ENCODE results near the gene CAMTA2.

Gene CAMTA2

GRCh38 chr17:5034063-5034462 lies 46.6 kb upstream of the CAMTA2 start:
- Histone ChIP-seq H3K9me3 (ENCODE audit: control insufficient read depth, low read length) (no peaks in the 10 kb centered on the region), H3K4ac (ENCODE audit: low read depth in 1 of 2, low read length in 2 of 2) (no peak overlapping the region), H3K27ac (ENCODE audit: low read length, poor library complexity, severe bottlenecking) (no peak overlapping the region), H3K14ac (ENCODE audit: low read length in 2 of 2) (no peak overlapping the region), H2BK15ac (ENCODE audit: low read depth, poor library complexity, severe bottlenecking) (no peak overlapping the region), H3K79me1 (replicated peaks; ENCODE audit: low read length, poor library complexity, severe bottlenecking) (no peaks in the 10 kb centered on the region), H3K9ac (ENCODE audit: low read length) (no peak overlapping the region), H2BK12ac (ENCODE audit: low read length in 2 of 2) (no peak overlapping the region), H3K23ac (ENCODE audit: low read length in 2 of 2) (no peak overlapping the region), H2AK5ac (ENCODE audit: low read length, severe bottlenecking) (no peak overlapping the region), H3K4me3 (ENCODE audit: insufficient read depth in 1 of 2, low read depth in 1 of 2, low read length in 2 of 2) (no peak overlapping the region), H2AFZ (ENCODE audit: low read depth, low read length) (no peak overlapping the region), H4K91ac (ENCODE audit: low read length) (no peak overlapping the region), H3K4me2 (ENCODE audit: low read length, poor library complexity, severe bottlenecking) (no peak overlapping the region), H3K18ac (ENCODE audit: low read depth in 1 of 2, low read length in 2 of 2) (no peak overlapping the region), H3K4me1 (ENCODE audit: control insufficient read depth, insufficient read depth, low read depth, low read length) (peaks cover 3% of the 10 kb centered on the region), H2BK120ac (ENCODE audit: low read depth, low read length) (no peak overlapping the region), H2BK5ac (ENCODE audit: low read depth, low read length, poor library complexity, severe bottlenecking) (no peak overlapping the region), H3K27me3 (ENCODE audit: control insufficient read depth in 1 of 2, insufficient read depth in 1 of 2, low read length in 2 of 2) (peaks cover 6 to 9% of the 10 kb centered on the region in 2 experiments), H4K8ac (ENCODE audit: low read length) (no peak overlapping the region), H3K36me3 (ENCODE audit: control insufficient read depth in 1 of 2, insufficient read depth in 2 of 2, low read depth in 1 of 2, low read length in 2 of 2) (no peaks in the 10 kb centered on the region)
- 85% methylated on average over 5 of the region's 5 CpGs for WGBS
- no peak for DNase-seq

DNA sequence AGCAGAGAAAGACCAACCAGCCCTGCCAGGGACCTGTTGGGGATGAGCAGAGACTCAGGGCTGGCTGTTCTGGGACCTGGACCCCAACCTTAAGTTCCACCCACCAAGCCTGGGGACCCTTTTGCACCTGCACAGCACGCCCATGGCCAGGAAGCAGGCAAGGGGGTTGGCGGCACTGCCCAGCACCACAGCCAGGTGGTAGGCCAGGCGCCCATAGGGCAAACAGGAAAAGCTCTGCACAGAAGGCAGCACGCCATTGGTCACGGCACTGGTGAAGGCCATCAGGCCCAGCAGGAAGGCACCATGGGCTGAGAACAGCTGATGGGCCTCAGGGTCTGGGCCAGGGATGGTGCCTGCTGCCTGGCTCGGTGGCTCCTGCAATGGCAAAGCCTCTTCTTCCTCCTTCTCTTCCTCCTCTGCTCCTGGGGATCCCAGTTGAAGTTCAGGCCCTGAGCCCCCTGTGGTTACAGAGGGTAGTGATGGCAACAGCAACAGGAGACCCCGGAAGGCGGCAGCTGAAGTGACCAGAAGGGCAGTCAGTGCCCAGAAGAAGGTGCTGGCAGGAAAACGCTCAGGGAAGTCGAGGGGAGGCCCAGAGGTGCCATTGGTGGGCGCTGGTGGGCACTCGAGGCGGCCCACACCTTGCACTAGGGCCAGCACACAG lies 46.0 kb upstream of the CAMTA2 start:
- Histone ChIP-seq H3K23ac (ENCODE audit: low read length in 2 of 2) (no peak overlapping the region), H3K9me3 (ENCODE audit: control insufficient read depth, low read length) (no peaks in the 10 kb centered on the region)
- no peak for DNase-seq

DNA sequence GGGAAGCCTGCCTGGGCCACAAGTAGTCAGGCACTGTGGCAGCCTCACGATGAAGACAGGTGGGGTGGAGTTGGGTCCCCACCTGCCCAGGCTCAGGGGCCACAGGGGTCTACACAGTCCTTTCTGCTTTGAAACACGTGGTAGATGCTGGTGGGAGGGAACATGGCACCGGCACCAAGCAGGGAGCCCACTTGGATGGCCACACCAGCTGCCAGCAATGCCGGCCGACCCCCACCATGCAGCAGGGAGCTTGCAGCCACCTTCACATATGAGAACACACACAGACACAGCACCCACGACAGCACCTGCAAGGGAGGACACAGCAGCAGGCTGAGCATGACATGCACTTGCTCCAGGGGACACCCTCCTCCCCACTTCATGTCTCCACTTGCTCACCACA lies 45.4 kb upstream of the CAMTA2 start:
- H2BK15ac ChIP-seq (ENCODE audit: low read depth, poor library complexity, severe bottlenecking) = no peak overlapping the region
- no peak overlapping the region for H2BK120ac ChIP-seq (ENCODE audit: low read depth, low read length)
- H3K36me3 ChIP-seq (ENCODE audit: control insufficient read depth in 1 of 2, insufficient read depth in 2 of 2, low read depth in 1 of 2, low read length in 2 of 2) = no peaks in the 10 kb centered on the region
- no peaks in the 10 kb centered on the region for H3K79me1 ChIP-seq (replicated peaks; ENCODE audit: low read length, poor library complexity, severe bottlenecking)
- no peak overlapping the region for H3K23ac ChIP-seq (ENCODE audit: low read length in 2 of 2)
- no peak overlapping the region for H4K8ac ChIP-seq (ENCODE audit: low read length)
- no peaks in the 10 kb centered on the region for H3K9me3 ChIP-seq (ENCODE audit: control insufficient read depth, low read length)
- no peak overlapping the region for H3K9ac ChIP-seq (ENCODE audit: low read length)
- WGBS = 94% methylated on average over 6 of the region's 6 CpGs
- peaks cover 6 to 9% of the 10 kb centered on the region in 2 experiments for H3K27me3 ChIP-seq (ENCODE audit: control insufficient read depth in 1 of 2, insufficient read depth in 1 of 2, low read length in 2 of 2)
- H2AFZ ChIP-seq (ENCODE audit: low read depth, low read length) = no peak overlapping the region
- no peak overlapping the region for H3K18ac ChIP-seq (ENCODE audit: low read depth in 1 of 2, low read length in 2 of 2)
- H2AK5ac ChIP-seq (ENCODE audit: low read length, severe bottlenecking) = no peak overlapping the region
- no peak overlapping the region for H3K4ac ChIP-seq (ENCODE audit: low read depth in 1 of 2, low read length in 2 of 2)
- no peak overlapping the region for H3K4me3 ChIP-seq (ENCODE audit: insufficient read depth in 1 of 2, low read depth in 1 of 2, low read length in 2 of 2)
- H3K4me2 ChIP-seq (ENCODE audit: low read length, poor library complexity, severe bottlenecking) = no peak overlapping the region
- no peak overlapping the region for H3K27ac ChIP-seq (ENCODE audit: low read length, poor library complexity, severe bottlenecking)
- peaks cover 3% of the 10 kb centered on the region for H3K4me1 ChIP-seq (ENCODE audit: control insufficient read depth, insufficient read depth, low read depth, low read length)
- no peak overlapping the region for H2BK5ac ChIP-seq (ENCODE audit: low read depth, low read length, poor library complexity, severe bottlenecking)
- no peak overlapping the region for H4K91ac ChIP-seq (ENCODE audit: low read length)
- peak overlapping the region in 1 of 2 experiments; percentile 79 for H3K14ac ChIP-seq (ENCODE audit: low read length in 2 of 2)
- no peak for DNase-seq
- H2BK12ac ChIP-seq (ENCODE audit: low read length in 2 of 2) = peak overlapping the region in 1 of 2 experiments; percentile 13

More for the DNA sequence above, 46.0 kb upstream of the CAMTA2 start:
- no peaks in the 10 kb centered on the region for H3K79me1 ChIP-seq (replicated peaks; ENCODE audit: low read length, poor library complexity, severe bottlenecking)
- H4K91ac ChIP-seq (ENCODE audit: low read length) = no peak overlapping the region
- H3K4me3 ChIP-seq (ENCODE audit: insufficient read depth in 1 of 2, low read depth in 1 of 2, low read length in 2 of 2) = no peak overlapping the region
- no peak overlapping the region for H2BK12ac ChIP-seq (ENCODE audit: low read length in 2 of 2)
- H3K4ac ChIP-seq (ENCODE audit: low read depth in 1 of 2, low read length in 2 of 2) = no peak overlapping the region
- no peak overlapping the region for H2AK5ac ChIP-seq (ENCODE audit: low read length, severe bottlenecking)
- no peak overlapping the region for H3K27ac ChIP-seq (ENCODE audit: low read length, poor library complexity, severe bottlenecking)
- no peak overlapping the region for H2BK120ac ChIP-seq (ENCODE audit: low read depth, low read length)
- no peak overlapping the region for H2BK15ac ChIP-seq (ENCODE audit: low read depth, poor library complexity, severe bottlenecking)
- peaks cover 3% of the 10 kb centered on the region for H3K4me1 ChIP-seq (ENCODE audit: control insufficient read depth, insufficient read depth, low read depth, low read length)
- 91% methylated on average over 13 of the region's 13 CpGs for WGBS
- H3K14ac ChIP-seq (ENCODE audit: low read length in 2 of 2) = no peak overlapping the region
- no peak overlapping the region for H3K4me2 ChIP-seq (ENCODE audit: low read length, poor library complexity, severe bottlenecking)
- no peak overlapping the region for H4K8ac ChIP-seq (ENCODE audit: low read length)
- H2AFZ ChIP-seq (ENCODE audit: low read depth, low read length) = no peak overlapping the region
- no peaks in the 10 kb centered on the region for H3K36me3 ChIP-seq (ENCODE audit: control insufficient read depth in 1 of 2, insufficient read depth in 2 of 2, low read depth in 1 of 2, low read length in 2 of 2)
- no peak overlapping the region for H2BK5ac ChIP-seq (ENCODE audit: low read depth, low read length, poor library complexity, severe bottlenecking)
- H3K9ac ChIP-seq (ENCODE audit: low read length) = no peak overlapping the region
- H3K18ac ChIP-seq (ENCODE audit: low read depth in 1 of 2, low read length in 2 of 2) = no peak overlapping the region
- peaks cover 6 to 9% of the 10 kb centered on the region in 2 experiments for H3K27me3 ChIP-seq (ENCODE audit: control insufficient read depth in 1 of 2, insufficient read depth in 1 of 2, low read length in 2 of 2)

- no peak overlapping the region for H3K27ac ChIP-seq (ENCODE audit: low read length, poor library complexity, severe bottlenecking)
- no peaks in the 10 kb centered on the region for H3K9me3 ChIP-seq (ENCODE audit: control insufficient read depth, low read length)
- H2BK120ac ChIP-seq (ENCODE audit: low read depth, low read length) = no peak overlapping the region
- H3K23ac ChIP-seq (ENCODE audit: low read length in 2 of 2) = no peak overlapping the region
- peak overlapping the region; percentile 70 for H3K9ac ChIP-seq (ENCODE audit: low read length)
- H4K8ac ChIP-seq (ENCODE audit: low read length) = no peak overlapping the region
- H2BK5ac ChIP-seq (ENCODE audit: low read depth, low read length, poor library complexity, severe bottlenecking) = no peak overlapping the region
- no peaks in the 10 kb centered on the region for H3K36me3 ChIP-seq (ENCODE audit: control insufficient read depth in 1 of 2, insufficient read depth in 2 of 2, low read depth in 1 of 2, low read length in 2 of 2)
- H2AK5ac ChIP-seq (ENCODE audit: low read length, severe bottlenecking) = no peak overlapping the region
- no peak overlapping the region for H3K18ac ChIP-seq (ENCODE audit: low read depth in 1 of 2, low read length in 2 of 2)
- H3K4me1 ChIP-seq (ENCODE audit: control insufficient read depth, insufficient read depth, low read depth, low read length) = peaks cover 3% of the 10 kb centered on the region
- no peak overlapping the region for H3K14ac ChIP-seq (ENCODE audit: low read length in 2 of 2)
- 9% methylated on average over 30 of the region's 48 CpGs for WGBS
- H3K27me3 ChIP-seq (ENCODE audit: control insufficient read depth in 1 of 2, insufficient read depth in 1 of 2, low read length in 2 of 2) = peaks cover 6 to 9% of the 10 kb centered on the region in 2 experiments
- no peak overlapping the region for H3K4ac ChIP-seq (ENCODE audit: low read depth in 1 of 2, low read length in 2 of 2)
- H2AFZ ChIP-seq (ENCODE audit: low read depth, low read length) = no peak overlapping the region
- no peak overlapping the region for H2BK12ac ChIP-seq (ENCODE audit: low read length in 2 of 2)
- DNase-seq = peak; percentile 84
- H2BK15ac ChIP-seq (ENCODE audit: low read depth, poor library complexity, severe bottlenecking) = no peak overlapping the region
- H3K4me2 ChIP-seq (ENCODE audit: low read length, poor library complexity, severe bottlenecking) = peak overlapping the region; percentile 8
- no peak overlapping the region for H4K91ac ChIP-seq (ENCODE audit: low read length)
- peak overlapping the region; percentile 46 to 72 for H3K4me3 ChIP-seq (ENCODE audit: insufficient read depth in 1 of 2, low read depth in 1 of 2, low read length in 2 of 2)
- no peaks in the 10 kb centered on the region for H3K79me1 ChIP-seq (replicated peaks; ENCODE audit: low read length, poor library complexity, severe bottlenecking)
Measured at GRCh38 chr17:5031365-5032082, 44.0 kb upstream of the CAMTA2 start.

Measured in mesenchymal stem cell (in vitro differentiated cells and primary cell).